ENCODE measurements around the gene TTLL1. TPM values are rescaled to one million over a fixed set of nuclear protein-coding genes. Genes with fewer than 3 reads are reported as not detected.
"Not testable (repeated sequence)": the region's sequence is repeated elsewhere in the genome, so short reads cannot be mapped to it uniquely, and the experiment has no call there.

TTLL1 gene
- polyA plus RNA-seq, 1 donor, result 18.7 TPM

- DNase-seq, result no peak
Observed at GRCh38 chr22:43013355-43014315, 75.6 kb downstream of the TTLL1 start.

- DNase-seq, result no peak
Observed at GRCh38 chr22:43012390-43012789, 76.8 kb downstream of the TTLL1 start.

GRCh38 chr22:43011079-43011478 is 78.1 kb downstream of the TTLL1 start:
- DNase-seq, result no peak

- no peak for DNase-seq
Observed at GRCh38 chr22:43009444-43009843, 79.7 kb downstream of the TTLL1 start.

GRCh38 chr22:43008921-43009320 is 80.3 kb downstream of the TTLL1 start:
- no peak for DNase-seq

- no peak for DNase-seq
Observed at GRCh38 chr22:43008509-43008908, 80.7 kb downstream of the TTLL1 start.

- no peak for DNase-seq
Observed at GRCh38 chr22:43007519-43008102, 81.6 kb downstream of the TTLL1 start.

GRCh38 chr22:43006753-43007152 is 82.4 kb downstream of the TTLL1 start:
- DNase-seq, result no peak

- DNase-seq, result no peak
Observed at GRCh38 chr22:43006016-43006505, 83.1 kb downstream of the TTLL1 start.

- DNase-seq, result no peak
Observed at GRCh38 chr22:43005106-43005505, 84.1 kb downstream of the TTLL1 start.

- DNase-seq, result no peak
Observed at GRCh38 chr22:43004362-43005035, 84.7 kb downstream of the TTLL1 start.

GRCh38 chr22:43002202-43002586 is 87.0 kb downstream of the TTLL1 start:
- no peak for DNase-seq

- no peak for DNase-seq
Observed at GRCh38 chr22:43001271-43002201, 87.7 kb downstream of the TTLL1 start.

GRCh38 chr22:43000441-43001175 is 88.6 kb downstream of the TTLL1 start:
- no peak for DNase-seq

GRCh38 chr22:42997582-42998090 is 91.6 kb downstream of the TTLL1 start:
- no peak for DNase-seq

- no peak for DNase-seq
Observed at GRCh38 chr22:42996646-42997365, 92.4 kb downstream of the TTLL1 start.

- DNase-seq, result not testable (repeated sequence)
Observed at GRCh38 chr22:42995654-42996053, 93.5 kb downstream of the TTLL1 start.

- peak; percentile 31 for DNase-seq
Observed at GRCh38 chr22:42994917-42995562, 94.2 kb downstream of the TTLL1 start.

- DNase-seq, result no peak
Observed at GRCh38 chr22:42994276-42994916, 94.8 kb downstream of the TTLL1 start.

All from left kidney (tissue), 2 donors.